BJ (cell line): ENCODE results near the gene TNRC6C. TPM values are rescaled to one million over a fixed set of nuclear protein-coding genes. Genes with fewer than 3 reads are reported as not detected.

Experiments used
- CTCF ChIA-PET: fragments of 350-600 bp; formaldehyde crosslinking; extraction: SDS; loops from one replicate; lab custom pipeline; 2021; ENCODE audit warnings: antibody characterized with exemption, inconsistent platforms; lab: Yijun Ruan, JAX
- POLR2A ChIA-PET: fragments of 300-600 bp; sonication (Branson Sonifier 250); formaldehyde crosslinking; extraction: SDS; loops from one replicate; lab custom pipeline; 2021; ENCODE audit warnings: antibody characterized with exemption; lab: Charles Lee
- DNase-seq: peaks from one replicate; pipeline ENCODE4 v3.0.0-alpha.2; 2011; ENCODE audit warnings: low read depth
- H3K27me3 ChIP-seq: 2 replicates; pipeline ENCODE4 v1.6.0; 2011; ENCODE audit warnings: low read length; ENCODE audit not compliant: control insufficient read depth, insufficient read depth
- H3K36me3 ChIP-seq: 2 replicates; pipeline ENCODE4 v1.5.1; 2011; ENCODE audit warnings: low read length; ENCODE audit not compliant: control insufficient read depth, insufficient read depth
- H3K4me3 ChIP-seq: 2 replicates; pipeline ENCODE4 v1.5.1; 2011; ENCODE audit warnings: low read depth, mild to moderate bottlenecking, control low read depth, low read length
- CTCF ChIP-seq: IDR thresholded peaks from 2 replicates; pipeline ENCODE4 v1.5.1; 2011; ENCODE audit warnings: low read depth, mild to moderate bottlenecking, control low read depth, inconsistent platforms, low read length, moderate library complexity; ENCODE audit not compliant: insufficient read depth
- polyA plus RNA-seq: library from polyadenylated mRNA; depleted of rRNA; stranded (reverse); fragments of >200 nt; gene quantifications from 2 replicates; pipeline ENCODE4 v1.2.3, GENCODE V29; 2011

TNRC6C gene
- polyA plus RNA-seq, 1 experiment: 0.91 TPM

GRCh38 chr17:78095035-78095434 lies 136.5 kb downstream of the TNRC6C start:
- DNase-seq: no peak
- Histone ChIP-seq H3K27me3 (no peaks in the 10 kb centered on the region), H3K36me3 (peaks cover 39% of the 10 kb centered on the region), H3K4me3 (no peak overlapping the region)
- no peak for TF ChIP-seq CTCF
- ChIA-PET POLR2A (no interaction called here), CTCF (interaction anchor here (3.6 kb wide), 1 partner anchor 9 kb away, joined by 24 read pairs; no protein-coding TSS in a partner anchor)

- DNase-seq: no peak
- Histone ChIP-seq H3K36me3 (peaks cover 35% of the 10 kb centered on the region), H3K27me3 (no peaks in the 10 kb centered on the region), H3K4me3 (no peak overlapping the region)
- ChIA-PET POLR2A (no interaction called here), CTCF (interaction anchor here (1.8 to 3.6 kb wide), 3 partner anchors 10 to 80 kb away, joined by 6 to 24 read pairs (median 8); no protein-coding TSS in a partner anchor)
- TF ChIP-seq CTCF: no peak
Measured at GRCh38 chr17:78096093-78096492, 137.6 kb downstream of the TNRC6C start.

GRCh38 chr17:78101112-78101511 lies 142.6 kb downstream of the TNRC6C start:
- ChIA-PET POLR2A (no interaction called here), CTCF (interaction anchor here (1.2 to 1.8 kb wide), 2 partner anchors 10 to 12 kb away, joined by 3 to 4 read pairs; no protein-coding TSS in a partner anchor)
- no peaks in the 10 kb centered on the region for H3K27me3 ChIP-seq
- H3K36me3 ChIP-seq: peaks cover 23% of the 10 kb centered on the region
- H3K4me3 ChIP-seq: no peak overlapping the region
- DNase-seq: no peak
- TF ChIP-seq CTCF: no peak

- POLR2A ChIA-PET: no interaction called here
- no peak for DNase-seq
- peaks cover 20% of the 10 kb centered on the region for H3K36me3 ChIP-seq
- CTCF ChIA-PET: interaction anchor here (1.2 to 1.8 kb wide), 2 partner anchors 10 to 11 kb away, joined by 3 to 4 read pairs; no protein-coding TSS in a partner anchor
- no peak for TF ChIP-seq CTCF
- no peaks in the 10 kb centered on the region for H3K27me3 ChIP-seq
- H3K4me3 ChIP-seq: no peak overlapping the region
Measured at GRCh38 chr17:78101542-78101941, 143.0 kb downstream of the TNRC6C start.

GRCh38 chr17:78103311-78103710 lies 144.8 kb downstream of the TNRC6C start:
- H3K4me3 ChIP-seq: no peak overlapping the region
- no peak for TF ChIP-seq CTCF
- POLR2A ChIA-PET: no interaction called here
- H3K27me3 ChIP-seq: no peaks in the 10 kb centered on the region
- no peak for DNase-seq
- CTCF ChIA-PET: interaction anchor here (1.2 to 1.4 kb wide), 2 partner anchors 9 to 148 kb away, joined by 5 read pairs; no protein-coding TSS in a partner anchor
- peaks cover 14% of the 10 kb centered on the region for H3K36me3 ChIP-seq
